GM12875 (cell line): ENCODE measurements around the gene STRN.

ENCODE experiments used
- H3K4me3 ChIP-seq: one replicate; pipeline ENCODE4 v1.5.1; 2011; ENCODE audit warnings: low read depth, low read length, control low read depth
- TF ChIP-seq, protein P1 (sequence below): IDR thresholded peaks from 2 replicates; pipeline ENCODE4 v1.5.1; 2011; ENCODE audit warnings: low read depth, mild to moderate bottlenecking, control low read depth, inconsistent platforms, low read length, moderate library complexity, borderline replicate concordance; ENCODE audit not compliant: insufficient read depth

Gene STRN

GRCh38 chr2:36800381-36800780 lies 166.0 kb downstream of the STRN start:
- no peak overlapping the region for H3K4me3 ChIP-seq
- TF ChIP-seq, protein P1, sequence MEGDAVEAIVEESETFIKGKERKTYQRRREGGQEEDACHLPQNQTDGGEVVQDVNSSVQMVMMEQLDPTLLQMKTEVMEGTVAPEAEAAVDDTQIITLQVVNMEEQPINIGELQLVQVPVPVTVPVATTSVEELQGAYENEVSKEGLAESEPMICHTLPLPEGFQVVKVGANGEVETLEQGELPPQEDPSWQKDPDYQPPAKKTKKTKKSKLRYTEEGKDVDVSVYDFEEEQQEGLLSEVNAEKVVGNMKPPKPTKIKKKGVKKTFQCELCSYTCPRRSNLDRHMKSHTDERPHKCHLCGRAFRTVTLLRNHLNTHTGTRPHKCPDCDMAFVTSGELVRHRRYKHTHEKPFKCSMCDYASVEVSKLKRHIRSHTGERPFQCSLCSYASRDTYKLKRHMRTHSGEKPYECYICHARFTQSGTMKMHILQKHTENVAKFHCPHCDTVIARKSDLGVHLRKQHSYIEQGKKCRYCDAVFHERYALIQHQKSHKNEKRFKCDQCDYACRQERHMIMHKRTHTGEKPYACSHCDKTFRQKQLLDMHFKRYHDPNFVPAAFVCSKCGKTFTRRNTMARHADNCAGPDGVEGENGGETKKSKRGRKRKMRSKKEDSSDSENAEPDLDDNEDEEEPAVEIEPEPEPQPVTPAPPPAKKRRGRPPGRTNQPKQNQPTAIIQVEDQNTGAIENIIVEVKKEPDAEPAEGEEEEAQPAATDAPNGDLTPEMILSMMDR, result no peak

DNA sequence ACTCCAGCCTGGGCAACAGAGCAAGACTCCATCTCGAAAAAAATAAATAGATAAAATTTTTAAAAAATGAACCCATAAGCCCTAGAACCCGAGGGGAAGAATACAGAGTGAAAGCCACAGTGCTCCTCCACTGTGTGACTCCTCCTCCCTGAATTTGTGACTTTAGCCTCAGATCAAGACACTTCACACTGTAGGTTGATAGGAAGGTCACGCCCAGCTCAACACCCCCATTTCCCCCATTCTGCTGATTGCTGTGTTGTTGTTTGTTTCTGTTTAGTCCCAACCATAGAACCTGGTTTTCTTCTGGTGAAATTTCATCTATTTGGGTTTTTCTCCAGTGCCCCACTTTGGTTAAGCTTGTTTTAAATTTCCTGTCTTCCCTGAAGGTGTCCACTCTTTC lies 167.6 kb downstream of the STRN start:
- TF ChIP-seq, protein P1, result no peak
- no peak overlapping the region for H3K4me3 ChIP-seq

- no peak overlapping the region for H3K4me3 ChIP-seq
- TF ChIP-seq, protein P1, result no peak
Observed at GRCh38 chr2:36797324-36798070, 168.8 kb downstream of the STRN start.
